Measurements from ENCODE around the gene VAV1.

DNA sequence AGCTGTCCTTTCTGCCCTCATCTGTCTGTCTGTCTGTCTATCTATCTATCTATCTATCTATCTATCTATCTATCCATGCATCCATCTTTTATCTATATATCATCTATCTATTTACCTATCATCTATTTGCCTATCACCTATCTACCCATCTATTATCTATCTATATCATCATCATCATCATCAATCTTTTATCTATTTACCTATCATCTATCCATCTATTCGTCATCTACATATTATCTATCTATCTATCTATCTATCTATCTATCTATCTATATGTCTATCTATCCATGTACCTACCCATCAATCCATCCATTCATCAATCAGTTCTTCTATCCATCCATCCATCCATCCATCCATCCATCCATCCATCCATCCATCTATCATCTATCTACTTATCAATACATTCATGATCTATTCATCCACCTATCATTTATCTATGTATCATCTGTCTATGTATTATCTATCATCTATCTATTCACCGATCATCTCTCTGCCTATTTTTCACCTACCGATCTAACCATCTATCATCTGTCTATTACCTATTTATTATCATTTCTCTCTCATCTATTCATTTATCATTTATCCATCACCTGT lies 65.7 kb downstream of the VAV1 start:
- no peak for TF ChIP-seq POLR2A (IDR thresholded peaks at IDR 0.05)
- TF ChIP-seq, protein P1, sequence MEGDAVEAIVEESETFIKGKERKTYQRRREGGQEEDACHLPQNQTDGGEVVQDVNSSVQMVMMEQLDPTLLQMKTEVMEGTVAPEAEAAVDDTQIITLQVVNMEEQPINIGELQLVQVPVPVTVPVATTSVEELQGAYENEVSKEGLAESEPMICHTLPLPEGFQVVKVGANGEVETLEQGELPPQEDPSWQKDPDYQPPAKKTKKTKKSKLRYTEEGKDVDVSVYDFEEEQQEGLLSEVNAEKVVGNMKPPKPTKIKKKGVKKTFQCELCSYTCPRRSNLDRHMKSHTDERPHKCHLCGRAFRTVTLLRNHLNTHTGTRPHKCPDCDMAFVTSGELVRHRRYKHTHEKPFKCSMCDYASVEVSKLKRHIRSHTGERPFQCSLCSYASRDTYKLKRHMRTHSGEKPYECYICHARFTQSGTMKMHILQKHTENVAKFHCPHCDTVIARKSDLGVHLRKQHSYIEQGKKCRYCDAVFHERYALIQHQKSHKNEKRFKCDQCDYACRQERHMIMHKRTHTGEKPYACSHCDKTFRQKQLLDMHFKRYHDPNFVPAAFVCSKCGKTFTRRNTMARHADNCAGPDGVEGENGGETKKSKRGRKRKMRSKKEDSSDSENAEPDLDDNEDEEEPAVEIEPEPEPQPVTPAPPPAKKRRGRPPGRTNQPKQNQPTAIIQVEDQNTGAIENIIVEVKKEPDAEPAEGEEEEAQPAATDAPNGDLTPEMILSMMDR (IDR thresholded peaks at IDR 0.05): no peak
